Kidney glomerular epithelial cell (primary cell): ENCODE measurements around the gene PDZD11.
"Not testable (repeated sequence)": the region's sequence is repeated elsewhere in the genome, so short reads cannot be mapped to it uniquely, and the experiment has no call there.

Source experiments
- DNase-seq: peaks from one replicate; lab custom pipeline; 2025; lab: John Stamatoyannopoulos, UW

The PDZD11 gene

DNA sequence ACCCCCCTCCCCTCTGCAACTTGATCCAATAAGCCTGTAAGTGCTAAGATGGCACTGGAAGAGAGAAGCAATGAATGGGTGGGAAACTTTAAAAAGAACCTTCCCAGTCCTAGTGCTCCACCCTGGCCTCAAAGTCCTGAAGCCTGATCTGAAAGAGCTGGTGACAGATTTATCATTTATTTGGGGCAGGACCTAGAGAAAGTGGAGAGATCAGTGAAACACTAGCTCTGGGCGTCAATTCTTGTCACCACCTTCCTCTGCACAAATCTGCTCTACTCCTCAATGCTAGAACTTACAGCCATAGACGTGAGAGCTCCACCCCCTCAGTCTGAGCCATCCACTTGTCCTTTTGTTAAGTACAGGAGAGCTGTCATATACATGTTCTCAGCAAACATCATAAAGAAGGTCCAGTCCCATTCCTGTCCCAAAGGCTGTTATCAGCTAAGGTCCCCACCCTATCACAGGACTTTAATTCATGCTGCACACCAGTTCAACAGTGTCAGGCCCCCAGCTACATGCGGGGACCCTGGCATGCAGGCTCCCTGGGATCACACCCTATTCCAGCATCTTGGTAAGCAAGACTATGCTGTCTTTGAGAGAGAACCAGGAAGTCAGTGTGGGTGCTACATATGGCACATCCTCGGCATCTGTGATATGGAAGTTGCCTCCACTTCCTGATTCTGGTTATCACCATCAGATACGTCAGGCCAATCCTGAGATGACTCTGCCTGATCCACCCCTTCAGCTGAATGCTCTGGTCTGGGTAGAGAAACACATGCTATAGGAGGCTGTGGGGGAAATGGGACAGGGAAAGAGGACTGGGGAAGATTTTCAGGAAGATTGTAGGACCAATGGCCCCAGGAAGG is 32.1 kb downstream of the PDZD11 start:
- no peak for DNase-seq

GRCh38 chrX:70255452-70255851 is 34.3 kb downstream of the PDZD11 start:
- DNase-seq: no peak

GRCh38 chrX:70254909-70255308 is 34.8 kb downstream of the PDZD11 start:
- no peak for DNase-seq

DNA sequence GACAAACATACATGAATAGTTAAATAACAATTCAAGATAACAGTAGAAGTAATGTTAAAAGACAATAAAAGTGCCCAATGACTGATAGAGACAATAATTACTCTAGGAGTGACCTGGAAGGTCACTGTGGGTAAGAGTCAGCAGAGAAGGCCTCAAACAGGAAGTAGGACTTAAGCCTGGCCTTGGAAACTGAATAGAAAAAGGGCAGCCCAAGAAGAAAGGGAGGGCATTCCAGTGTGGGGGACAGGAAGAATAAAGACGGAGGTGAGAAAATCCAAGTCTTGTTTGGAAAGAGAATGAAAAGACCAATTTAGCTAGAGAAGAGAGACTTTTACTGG is 35.7 kb downstream of the PDZD11 start:
- peak; percentile 26 for DNase-seq

DNA sequence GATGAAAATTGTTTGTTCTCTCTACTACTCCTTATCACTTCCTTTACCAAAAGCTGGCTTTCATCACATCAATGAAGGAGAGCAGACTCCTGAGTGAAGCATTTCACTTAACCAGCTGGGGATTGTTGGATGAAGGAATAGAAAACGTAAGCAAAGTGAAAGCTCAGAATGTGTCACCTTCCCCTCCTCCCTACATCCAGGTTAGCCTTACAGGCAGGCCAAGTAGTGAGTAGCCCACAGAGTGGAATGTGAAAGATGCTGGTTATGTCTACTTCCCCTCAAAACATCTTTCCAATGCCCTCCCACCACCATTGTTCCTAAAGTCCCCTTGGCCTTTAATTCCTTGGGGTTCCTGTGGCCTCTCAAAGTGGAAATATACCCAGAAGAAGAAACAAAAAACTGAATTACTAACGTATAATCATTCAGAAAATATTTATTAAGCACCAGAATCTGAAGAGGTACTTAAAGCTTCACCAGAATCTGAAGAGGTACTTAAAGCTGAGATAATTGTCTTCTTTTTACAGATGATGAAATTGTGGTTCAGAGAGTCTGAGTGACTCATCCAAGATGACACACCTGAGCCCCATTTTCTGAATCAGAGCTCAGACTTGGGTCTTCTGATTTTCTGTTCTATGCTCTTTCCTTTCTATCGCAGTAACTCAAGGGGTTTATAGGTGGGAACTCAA is 36.2 kb downstream of the PDZD11 start:
- DNase-seq: peak; percentile 26

GRCh38 chrX:70252491-70252890 is 37.2 kb downstream of the PDZD11 start:
- DNase-seq: no peak

DNA sequence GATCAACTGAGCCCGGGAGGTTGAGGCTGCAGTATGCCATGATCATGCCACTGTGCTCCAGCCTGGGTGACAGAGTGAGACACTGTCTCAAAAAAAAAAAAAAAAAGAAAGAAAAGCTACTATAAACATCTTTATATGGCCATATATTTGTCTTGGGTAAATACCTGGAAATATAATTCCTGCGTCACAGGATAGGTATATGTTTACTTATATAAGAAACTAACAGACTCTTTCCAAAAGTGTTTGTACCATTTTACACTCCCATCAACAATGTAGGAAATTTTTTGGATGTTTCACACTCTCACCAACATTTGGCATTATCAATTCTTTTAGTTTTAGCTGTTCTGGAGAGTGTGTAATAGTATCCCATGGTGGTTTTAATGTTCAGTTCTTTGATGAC is 42.5 kb downstream of the PDZD11 start:
- DNase-seq: no peak

GRCh38 chrX:70244881-70245280 is 44.8 kb downstream of the PDZD11 start:
- DNase-seq: no peak

DNA sequence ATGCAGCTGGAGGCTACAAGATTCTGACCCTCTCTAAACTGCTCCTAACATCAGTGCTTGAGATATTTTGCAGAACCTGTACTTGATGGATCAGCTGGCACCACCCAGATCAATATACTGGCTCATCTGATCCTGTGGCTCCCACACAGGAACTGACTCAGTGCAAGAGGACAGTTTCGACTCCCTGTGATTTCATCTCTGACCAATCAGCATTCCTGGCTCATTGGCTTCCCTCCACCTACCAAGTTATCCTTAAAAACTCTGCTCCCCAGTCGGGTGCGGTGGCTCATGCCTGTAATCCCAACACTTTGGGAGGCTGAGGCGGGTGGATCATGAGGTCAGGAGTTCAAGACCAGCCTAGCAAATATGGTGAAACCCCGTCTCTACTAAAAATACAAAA is 46.1 kb downstream of the PDZD11 start:
- DNase-seq: not testable (repeated sequence)

- no peak for DNase-seq
Measured at GRCh38 chrX:70241501-70241900, 48.2 kb downstream of the PDZD11 start.

DNA sequence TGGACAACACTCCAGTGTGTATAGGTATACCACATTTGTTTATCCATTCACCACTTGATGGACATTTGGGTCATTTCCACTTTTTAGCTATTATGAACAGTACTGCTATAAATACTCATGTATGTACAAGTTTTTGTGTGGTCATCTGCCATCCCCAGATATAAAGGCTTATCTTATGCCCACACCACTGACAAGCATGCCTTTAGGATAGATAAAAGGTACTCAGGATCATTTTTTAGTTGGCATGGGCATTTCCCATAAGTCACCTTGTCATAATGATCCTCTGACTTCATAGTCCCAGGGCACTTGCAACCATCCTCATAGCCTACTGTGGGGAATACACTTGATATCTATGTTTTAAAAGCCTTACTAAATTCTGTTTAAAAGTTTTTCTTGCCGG is 49.0 kb downstream of the PDZD11 start:
- no peak for DNase-seq
